Measurements from ENCODE around the gene BTBD7.
A peak's percentile ranks its signal among the peaks of the same experiment; 100 is the strongest.
"Not testable (repeated sequence)": the region's sequence is repeated elsewhere in the genome, so short reads cannot be mapped to it uniquely, and the experiment has no call there.

BTBD7 gene

GRCh38 chr14:93245764-93246420 is 86.9 kb downstream of the BTBD7 start:
- no peak for DNase-seq

- no peak for DNase-seq
Measured at GRCh38 chr14:93240678-93241000, 92.2 kb downstream of the BTBD7 start.

DNA sequence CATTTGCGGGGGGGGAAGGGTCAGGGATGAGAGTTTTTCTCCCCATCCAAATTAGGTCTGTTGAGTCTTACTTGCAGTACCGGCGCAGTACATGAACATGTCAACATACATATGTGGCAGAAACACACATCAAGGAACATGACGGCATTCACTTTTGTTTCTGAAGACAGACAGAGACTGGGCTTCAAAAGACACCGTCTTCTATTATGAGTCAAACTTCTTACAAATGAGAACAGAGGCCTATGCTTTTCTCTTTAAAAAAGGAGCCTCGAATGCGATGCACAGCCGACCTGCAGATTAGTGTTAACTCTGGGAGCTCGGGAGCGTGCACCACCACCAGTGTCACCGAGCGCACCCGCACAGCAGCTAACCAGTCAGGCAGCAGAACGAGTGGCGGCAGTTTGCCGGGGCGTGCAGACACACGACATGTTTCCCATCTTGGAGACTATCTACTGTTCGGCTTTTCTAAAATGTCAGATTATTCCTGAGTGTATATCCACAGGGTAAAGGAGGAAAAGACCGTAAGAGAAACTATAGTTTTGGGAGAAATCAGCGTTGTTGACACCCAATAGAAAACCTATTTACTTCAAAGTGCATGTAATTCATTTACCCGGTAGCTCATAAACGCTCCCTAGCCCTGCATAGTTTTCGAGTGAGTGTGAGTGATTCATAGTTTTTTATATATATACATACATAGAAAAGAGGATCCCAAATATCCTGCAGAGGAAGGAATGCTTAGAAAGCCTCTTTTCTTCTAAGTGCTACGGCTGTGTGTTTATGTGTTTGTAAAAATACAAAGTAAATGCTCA is 92.8 kb downstream of the BTBD7 start:
- DNase-seq = no peak

- DNase-seq = no peak
Measured at GRCh38 chr14:93234798-93235197, 98.0 kb downstream of the BTBD7 start.

GRCh38 chr14:93233078-93233477 is 99.8 kb downstream of the BTBD7 start:
- not testable (repeated sequence) for DNase-seq

- no peak for DNase-seq
Measured at GRCh38 chr14:93232159-93232558, 100.7 kb downstream of the BTBD7 start.

- peak; percentile 14 for DNase-seq
Measured at GRCh38 chr14:93231129-93231979, 101.5 kb downstream of the BTBD7 start.

- DNase-seq = no peak
Measured at GRCh38 chr14:93230539-93230938, 102.3 kb downstream of the BTBD7 start.

GRCh38 chr14:93228550-93228949 is 104.3 kb downstream of the BTBD7 start:
- DNase-seq = no peak

DNA sequence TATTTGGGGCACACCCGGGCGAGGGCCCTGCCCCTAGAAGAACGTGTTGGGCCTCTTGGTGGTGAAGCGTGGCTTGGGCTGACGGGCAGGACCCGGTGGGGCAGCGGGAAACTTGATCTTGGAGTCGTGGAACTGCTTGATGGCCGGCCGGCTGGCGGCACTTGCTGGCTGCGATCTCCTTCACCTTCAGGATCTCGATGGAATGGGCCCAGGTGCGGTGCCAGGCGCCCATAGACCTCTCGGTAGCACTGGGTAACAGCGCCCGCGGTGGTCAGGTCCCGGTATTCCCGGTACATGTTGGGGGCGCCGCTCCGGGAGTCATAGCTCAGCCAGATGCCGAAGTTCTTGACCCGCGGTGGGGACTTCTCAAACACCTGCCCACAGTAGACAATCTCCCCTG is 109.3 kb downstream of the BTBD7 start:
- no peak for DNase-seq

GRCh38 chr14:93220509-93220908 is 112.3 kb downstream of the BTBD7 start:
- no peak for DNase-seq

DNA sequence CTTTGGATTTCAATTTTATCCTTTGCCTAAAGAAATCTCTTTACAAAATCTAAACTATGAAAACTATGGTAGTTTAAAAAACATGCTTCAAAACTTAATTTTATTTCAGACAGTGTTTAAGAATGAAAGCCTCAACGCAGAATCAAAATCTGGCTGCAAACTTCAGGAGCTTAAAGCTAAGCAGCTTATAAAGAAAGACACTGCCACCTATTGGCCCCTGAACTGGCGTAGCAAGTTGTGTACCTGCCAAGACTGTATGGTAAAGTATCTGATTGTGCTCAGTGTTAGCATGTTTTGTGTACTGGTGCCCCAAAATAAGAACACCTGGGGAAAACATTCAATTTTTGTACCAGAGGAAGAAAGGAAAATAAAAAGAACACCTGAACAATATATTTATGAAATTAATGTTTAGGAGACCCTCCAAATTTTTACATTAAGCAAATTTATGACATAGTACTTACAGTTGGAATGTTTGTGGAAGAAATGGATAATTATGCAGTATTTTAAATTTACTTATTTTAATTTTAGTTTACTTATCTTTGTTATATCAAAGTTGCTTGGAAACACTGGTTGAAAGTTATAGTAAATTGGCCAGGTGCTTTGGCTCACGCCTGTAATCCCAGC is 113.6 kb downstream of the BTBD7 start:
- DNase-seq = peak; percentile 62

GRCh38 chr14:93214598-93214997 is 118.2 kb downstream of the BTBD7 start:
- no peak for DNase-seq

DNA sequence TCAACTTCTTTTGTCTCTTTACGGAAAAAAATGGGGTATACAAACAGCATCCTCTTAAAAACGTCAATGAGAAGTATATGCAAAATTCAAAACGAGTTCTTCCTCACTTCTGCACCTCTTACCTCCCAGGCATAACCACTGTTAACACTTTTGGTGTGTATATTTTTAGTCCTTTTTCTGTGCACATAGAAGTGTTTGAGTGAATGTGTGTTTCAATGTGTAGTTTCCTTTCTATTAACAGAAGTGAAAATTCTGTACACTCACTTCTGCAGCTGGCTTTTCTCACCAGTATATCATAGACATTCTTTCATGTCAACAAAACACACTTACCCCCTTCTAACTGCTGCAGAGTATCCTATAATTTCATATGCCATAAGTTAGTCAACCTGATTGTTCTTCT is 120.4 kb downstream of the BTBD7 start:
- no peak for DNase-seq

GRCh38 chr14:93207468-93208308 is 125.1 kb downstream of the BTBD7 start:
- peak; percentile 26 for DNase-seq

DNA sequence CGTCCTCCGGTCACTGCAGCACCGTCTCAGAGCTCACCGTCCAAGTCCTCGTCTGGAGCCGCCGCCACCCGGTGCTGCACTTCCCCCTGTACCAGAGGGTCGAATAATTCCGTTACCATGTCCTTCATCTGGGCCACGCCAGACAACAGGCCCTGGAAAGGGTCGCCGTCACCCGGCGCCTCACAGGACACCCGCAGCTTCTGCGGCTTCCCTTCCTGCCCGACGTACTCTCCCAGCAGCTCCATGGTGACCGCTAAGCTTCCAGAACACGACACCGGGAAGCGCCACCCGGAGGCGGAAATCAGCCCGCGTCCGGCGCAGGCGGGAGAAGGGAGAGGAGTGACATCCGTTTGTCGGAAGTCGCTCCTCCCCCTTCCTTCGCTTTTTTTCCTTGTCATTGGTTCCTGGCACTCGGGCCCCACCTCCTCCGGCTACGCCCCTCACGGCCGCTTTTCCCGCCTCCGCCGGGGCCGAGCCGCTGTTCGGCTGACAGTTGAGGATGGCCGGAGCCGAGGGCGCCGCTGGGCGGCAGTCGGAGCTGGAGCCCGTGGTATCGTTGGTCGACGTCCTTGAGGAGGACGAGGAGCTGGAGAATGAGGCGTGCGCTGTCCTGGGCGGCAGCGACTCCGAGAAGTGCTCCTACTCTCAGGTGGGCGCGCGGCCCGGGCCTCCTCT is 125.9 kb downstream of the BTBD7 start, which contains the start of the genes GON7 and UBR7:
TSS of gene GON7 (minus strand) at position 273 of the 675 bp plus-strand sequence. CDS start at position 245, 28 bp downstream.
TSS of gene UBR7 (plus strand) at position 464 of the 675 bp plus-strand sequence. CDS start at position 500, 36 bp downstream.
- DNase-seq = peak; percentile 90

DNA sequence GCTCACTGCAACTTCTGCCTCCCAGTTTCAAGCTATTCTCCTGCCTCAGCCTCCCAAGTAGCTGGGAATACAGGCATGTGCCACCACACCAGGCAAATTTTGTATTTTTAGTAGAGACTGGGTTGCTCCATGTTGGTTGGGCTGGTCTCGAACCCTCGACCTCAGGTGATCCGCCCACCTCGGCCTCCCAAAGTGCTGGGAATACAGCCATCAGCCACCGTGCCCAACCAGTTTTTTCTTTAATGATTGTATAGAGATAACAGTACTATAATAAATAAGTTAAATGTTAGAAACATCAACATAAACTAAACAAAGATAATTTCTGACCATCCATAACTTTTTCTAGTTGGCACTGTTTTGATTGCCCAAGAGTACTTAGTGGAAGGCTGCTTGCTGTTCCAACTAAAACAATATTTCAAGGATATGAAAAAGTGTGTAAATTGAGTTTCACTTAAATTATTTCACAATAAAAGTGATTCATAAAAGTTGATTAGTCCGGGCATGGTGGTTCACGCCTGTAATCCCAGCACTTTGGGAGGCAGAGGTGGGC is 131.6 kb downstream of the BTBD7 start:
- DNase-seq = no peak

GRCh38 chr14:93200553-93200952 is 132.3 kb downstream of the BTBD7 start:
- DNase-seq = no peak

GRCh38 chr14:93199031-93199430 is 133.8 kb downstream of the BTBD7 start:
- no peak for DNase-seq

DNA sequence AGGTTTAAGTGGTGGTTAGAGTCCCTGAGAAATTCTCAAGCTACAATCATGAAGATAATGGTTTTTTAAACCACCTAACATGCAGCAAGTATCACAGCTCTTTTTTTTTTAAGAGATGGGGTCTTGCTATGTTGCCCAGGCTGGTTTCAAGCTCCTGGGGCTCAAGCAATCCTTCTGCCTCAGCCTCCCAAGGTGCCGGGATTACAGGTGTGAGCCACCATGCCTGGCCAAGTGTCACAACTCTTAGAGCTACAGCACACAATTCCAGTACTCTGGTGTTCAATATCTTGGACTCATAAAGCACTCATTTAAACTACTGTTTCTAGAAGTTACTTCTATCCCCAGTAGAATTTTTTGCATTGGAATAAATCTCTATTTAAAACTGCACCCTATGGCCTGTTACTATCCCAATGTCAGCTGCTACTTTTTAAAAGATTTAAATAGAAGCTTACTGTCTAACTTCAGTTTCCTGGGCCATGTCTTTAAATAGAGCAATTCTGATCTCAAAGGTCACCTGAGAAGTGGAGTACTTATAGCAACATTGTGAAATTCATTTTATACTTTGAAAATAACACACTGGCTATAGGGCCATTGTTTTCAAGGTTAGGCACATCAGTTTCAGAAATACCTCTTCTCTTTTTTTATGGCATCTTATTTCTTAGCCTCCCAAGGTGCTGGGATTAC is 137.4 kb downstream of the BTBD7 start:
- DNase-seq = no peak

Measured in CD4-positive, alpha-beta T cell treated with Interleukin-17A for 4 hours (primary cell).